Smooth muscle cell (in vitro differentiated cells): Measurements from ENCODE around the gene PLEKHA6. TPM values are rescaled to one million over a fixed set of nuclear protein-coding genes. Genes with fewer than 3 reads are reported as not detected.

Source experiments
- DNase-seq: peaks from one replicate; lab custom pipeline; 2025; ENCODE audit not compliant: unreplicated experiment; lab: John Stamatoyannopoulos, UW
- H2AFZ ChIP-seq: fragments of 200-600 bp; sonication (generic); 2 replicates; pipeline ENCODE4 v1.6.0; 2016; ENCODE audit warnings: antibody characterized with exemption, low read depth, mild to moderate bottlenecking
- H3F3A ChIP-seq: fragments of 200-600 bp; sonication (generic); 2 replicates; pipeline ENCODE4 v1.6.0; 2017; ENCODE audit warnings: antibody characterized with exemption, low read depth
- H3K27ac ChIP-seq: fragments of 200-600 bp; sonication (generic); 2 replicates; pipeline ENCODE4 v1.5.1; 2016; ENCODE audit warnings: low read depth, mild to moderate bottlenecking
- H3K27me3 ChIP-seq: fragments of 200-600 bp; sonication (generic); 2 replicates; pipeline ENCODE4 v1.6.1; 2016; ENCODE audit warnings: low read depth, mild to moderate bottlenecking
- H3K36me3 ChIP-seq: fragments of 200-600 bp; sonication (generic); 2 replicates; pipeline ENCODE4 v1.5.1; 2016; ENCODE audit warnings: low read depth
- H3K4me1 ChIP-seq: fragments of 200-600 bp; sonication (generic); 2 replicates; pipeline ENCODE4 v1.5.1; 2016; ENCODE audit warnings: low read depth
- H3K4me2 ChIP-seq: fragments of 200-600 bp; sonication (generic); 2 replicates; pipeline ENCODE4 v1.6.0; 2016; ENCODE audit warnings: mild to moderate bottlenecking
- H3K4me3 ChIP-seq: fragments of 200-600 bp; sonication (generic); 2 replicates; pipeline ENCODE4 v1.5.1; 2016; ENCODE audit warnings: mild to moderate bottlenecking
- H3K79me2 ChIP-seq: fragments of 200-600 bp; sonication (generic); 2 replicates; pipeline ENCODE4 v1.6.0; 2016; ENCODE audit warnings: low read depth, mild to moderate bottlenecking
- H3K9ac ChIP-seq: fragments of 200-600 bp; sonication (generic); 2 replicates; pipeline ENCODE4 v1.6.0; 2016; ENCODE audit warnings: low read depth
- H3K9me3 ChIP-seq: fragments of 200-600 bp; sonication (generic); replicated peaks from 2 replicates; pipeline ENCODE4 v1.5.1; 2016; ENCODE audit warnings: low read depth
- H4K20me1 ChIP-seq: fragments of 200-600 bp; sonication (generic); 2 replicates; pipeline ENCODE4 v1.6.0; 2016; ENCODE audit warnings: low read depth
- WGBS: methylation state at CpG from one replicate; pipeline ENCODE4 v1.1.7; 2016; ENCODE audit warnings: low lambda C conversion rate; 5-methylcytosine and 5-hydroxymethylcytosine counted together
- polyA plus RNA-seq: library from polyadenylated mRNA; unstranded; fragments of >200 nt; fragmentation: Nextera tagmentation; extraction: Ambion mirVana; gene quantifications from 2 replicates; pipeline ENCODE4 v1.2.1, GENCODE V29; 2016
- total RNA-seq: library from RNA; depleted of rRNA; stranded (reverse); fragments of >200 nt; gene quantifications from 2 replicates; pipeline ENCODE4 v1.2.3, GENCODE V29; 2014
- TF ChIP-seq, protein P1 (sequence below): fragments of 200-600 bp; sonication (generic); IDR thresholded peaks from 2 replicates; pipeline ENCODE4 v1.5.1; 2017; ENCODE audit warnings: borderline replicate concordance, mild to moderate bottlenecking, antibody characterized with exemption; ENCODE audit not compliant: insufficient read depth, poor library complexity, severe bottlenecking

The PLEKHA6 gene
- total and polyA plus RNA-seq, 2 experiments from 2014 or later, result 0.45 to 0.85 TPM

DNA sequence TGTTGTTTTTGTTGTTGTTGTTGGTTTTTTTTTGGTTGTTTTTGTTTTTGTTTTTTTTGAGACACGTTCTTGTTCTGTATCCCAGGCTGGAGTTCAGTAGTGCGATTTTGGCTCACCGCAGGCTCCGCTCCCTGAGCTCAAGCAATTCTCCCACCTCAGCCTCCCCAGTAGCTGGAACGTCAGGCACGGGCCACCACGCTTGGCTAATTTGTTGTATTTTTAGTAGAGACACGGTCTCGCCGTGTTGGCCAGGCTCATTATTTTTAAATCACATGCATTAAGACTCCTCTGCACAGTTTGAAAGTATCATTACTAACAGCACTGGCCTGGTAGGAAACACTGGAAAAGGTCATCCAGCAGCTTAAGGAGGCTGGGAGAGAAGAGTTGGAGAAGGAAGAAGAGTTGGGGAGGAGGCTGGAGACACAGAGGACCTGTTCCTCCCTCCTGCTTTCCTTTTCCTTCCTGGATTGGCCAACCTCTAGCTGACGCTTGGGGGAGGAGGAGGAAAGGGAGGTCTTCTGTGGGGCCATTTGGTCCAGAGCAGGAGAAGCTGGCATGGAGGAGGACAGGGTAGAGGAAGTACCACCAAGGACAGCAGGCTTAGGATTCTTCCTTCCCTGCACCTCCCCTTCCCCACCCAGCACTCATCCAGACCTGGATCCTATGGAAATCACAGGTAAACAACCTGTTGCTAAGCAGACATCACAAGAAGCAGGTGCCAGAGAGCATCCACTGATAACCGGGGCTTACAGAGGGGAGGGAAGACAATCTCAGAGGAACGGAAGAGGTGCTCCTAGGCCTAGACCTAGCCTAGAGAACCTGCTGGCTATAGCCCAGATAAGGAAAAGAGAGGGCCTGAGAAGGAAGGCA, 74.1 kb downstream of the PLEKHA6 start:
- H3K4me1 ChIP-seq, result peaks cover 25% of the 10 kb centered on the region
- no peak overlapping the region for H3K4me2 ChIP-seq
- DNase-seq, result no peak
- no peak overlapping the region for H3K4me3 ChIP-seq
- no peak overlapping the region for H3K27ac ChIP-seq
- WGBS, result 83% methylated on average over 13 of the region's 13 CpGs
- H3K9me3 ChIP-seq, result no peaks in the 10 kb centered on the region
- no peaks in the 10 kb centered on the region for H3F3A ChIP-seq
- H3K36me3 ChIP-seq, result no peaks in the 10 kb centered on the region
- H3K27me3 ChIP-seq, result no peaks in the 10 kb centered on the region
- no peak overlapping the region for H3K9ac ChIP-seq
- no peak overlapping the region for H2AFZ ChIP-seq
- TF ChIP-seq, protein P1, sequence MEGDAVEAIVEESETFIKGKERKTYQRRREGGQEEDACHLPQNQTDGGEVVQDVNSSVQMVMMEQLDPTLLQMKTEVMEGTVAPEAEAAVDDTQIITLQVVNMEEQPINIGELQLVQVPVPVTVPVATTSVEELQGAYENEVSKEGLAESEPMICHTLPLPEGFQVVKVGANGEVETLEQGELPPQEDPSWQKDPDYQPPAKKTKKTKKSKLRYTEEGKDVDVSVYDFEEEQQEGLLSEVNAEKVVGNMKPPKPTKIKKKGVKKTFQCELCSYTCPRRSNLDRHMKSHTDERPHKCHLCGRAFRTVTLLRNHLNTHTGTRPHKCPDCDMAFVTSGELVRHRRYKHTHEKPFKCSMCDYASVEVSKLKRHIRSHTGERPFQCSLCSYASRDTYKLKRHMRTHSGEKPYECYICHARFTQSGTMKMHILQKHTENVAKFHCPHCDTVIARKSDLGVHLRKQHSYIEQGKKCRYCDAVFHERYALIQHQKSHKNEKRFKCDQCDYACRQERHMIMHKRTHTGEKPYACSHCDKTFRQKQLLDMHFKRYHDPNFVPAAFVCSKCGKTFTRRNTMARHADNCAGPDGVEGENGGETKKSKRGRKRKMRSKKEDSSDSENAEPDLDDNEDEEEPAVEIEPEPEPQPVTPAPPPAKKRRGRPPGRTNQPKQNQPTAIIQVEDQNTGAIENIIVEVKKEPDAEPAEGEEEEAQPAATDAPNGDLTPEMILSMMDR, result no peak
- no peaks in the 10 kb centered on the region for H4K20me1 ChIP-seq
- no peaks in the 10 kb centered on the region for H3K79me2 ChIP-seq

DNA sequence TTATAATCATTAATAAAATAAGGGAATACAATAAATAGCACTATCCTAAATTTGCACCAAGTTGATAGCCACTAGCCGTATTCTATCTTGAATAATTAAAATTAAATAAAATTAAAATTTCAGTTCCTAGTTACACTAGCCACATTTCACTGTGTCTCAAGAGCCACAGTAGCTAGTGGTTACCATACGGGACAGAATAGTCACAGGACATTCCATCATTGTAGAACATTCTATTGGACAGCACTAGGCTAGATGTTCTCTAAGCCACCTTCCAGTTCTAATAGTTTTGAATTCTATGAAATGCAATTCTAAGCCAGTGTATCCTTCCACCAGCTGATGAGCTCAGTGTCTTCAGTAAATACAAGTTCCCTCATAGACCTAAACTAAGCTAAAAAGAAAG, 74.8 kb downstream of the PLEKHA6 start:
- TF ChIP-seq, protein P1, result no peak
- Histone ChIP-seq H3K9me3 (no peaks in the 10 kb centered on the region), H3K4me2 (no peak overlapping the region), H3K4me1 (peaks cover 28% of the 10 kb centered on the region), H3K27me3 (no peaks in the 10 kb centered on the region), H3K79me2 (no peaks in the 10 kb centered on the region), H4K20me1 (no peaks in the 10 kb centered on the region), H3K9ac (no peak overlapping the region), H3K27ac (no peak overlapping the region), H3K4me3 (no peak overlapping the region), H3K36me3 (no peaks in the 10 kb centered on the region), H2AFZ (no peak overlapping the region), H3F3A (no peaks in the 10 kb centered on the region)
- no peak for DNase-seq
- 89% methylated on average over 2 of the region's 2 CpGs for WGBS

DNA sequence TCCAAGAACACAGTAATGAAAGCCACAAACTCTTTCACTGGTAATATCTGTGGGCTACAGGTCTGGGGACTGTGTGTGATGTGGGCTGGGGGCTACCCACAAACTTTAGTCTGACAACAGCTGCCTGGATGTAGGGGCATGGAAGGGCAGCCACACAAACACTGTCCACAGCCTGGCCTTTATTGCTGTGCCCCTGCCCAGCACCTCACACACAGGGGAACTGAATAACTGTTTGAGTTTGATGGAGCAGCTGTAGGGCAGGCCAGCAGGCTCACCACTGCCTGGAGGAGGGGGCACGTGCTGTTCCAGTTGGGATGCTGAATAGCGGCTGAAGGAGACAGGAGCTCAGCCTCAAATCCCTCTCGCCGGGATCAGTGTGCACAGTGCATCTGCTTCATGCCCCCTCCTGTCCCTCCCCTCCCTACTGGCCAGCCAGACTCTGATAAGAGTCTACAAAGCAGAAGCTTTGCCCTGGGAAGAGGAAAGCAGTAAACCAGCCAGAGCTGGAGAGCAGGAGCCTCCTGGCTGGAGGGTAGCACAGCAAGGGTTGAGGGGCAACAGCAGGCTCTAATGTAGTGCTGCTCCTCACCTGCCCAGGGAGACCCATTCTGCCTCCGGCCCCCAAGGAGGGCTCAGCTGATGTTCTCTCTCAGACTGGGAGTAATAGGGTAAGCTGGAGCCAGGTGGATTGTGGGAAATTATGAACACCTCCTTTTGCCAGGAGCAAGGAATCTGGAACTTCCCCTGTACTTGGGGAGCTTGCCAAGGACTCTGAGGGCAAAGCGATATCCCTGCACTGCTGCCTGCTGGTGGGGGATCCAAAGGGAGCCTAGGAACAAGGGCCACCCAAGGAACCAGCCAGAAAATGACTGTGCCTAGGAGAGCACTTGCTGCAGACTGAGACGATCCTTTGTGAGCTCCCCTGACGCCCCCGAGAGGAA, 75.7 kb downstream of the PLEKHA6 start:
- Histone ChIP-seq H2AFZ (no peak overlapping the region), H3K4me2 (no peak overlapping the region), H3K9ac (no peak overlapping the region)

More for the DNA sequence above, 75.7 kb downstream of the PLEKHA6 start:
- Histone ChIP-seq H3F3A (no peaks in the 10 kb centered on the region), H3K4me3 (no peak overlapping the region), H3K9me3 (no peaks in the 10 kb centered on the region), H4K20me1 (no peaks in the 10 kb centered on the region), H3K27me3 (no peaks in the 10 kb centered on the region), H3K79me2 (no peaks in the 10 kb centered on the region), H3K4me1 (peaks cover 31% of the 10 kb centered on the region), H3K36me3 (no peaks in the 10 kb centered on the region), H3K27ac (no peak overlapping the region)
- DNase-seq, result no peak
- WGBS, result 56% methylated on average over 9 of the region's 9 CpGs
- TF ChIP-seq, protein P1, result no peak
